Ovary (tissue), 3 donors: ENCODE data around the gene ITGA3.

Experiments used
- EP300 ChIP-seq: sonication (generic); formaldehyde crosslinking; IDR thresholded peaks from one replicate; pipeline ENCODE4 v1.6.1; 2017; ENCODE audit warnings: antibody characterized with exemption
- POLR2A ChIP-seq: fragments of 450-650 bp; IDR thresholded peaks from one replicate; pipeline ENCODE4 v1.6.1; 2017; ENCODE audit warnings: antibody characterized with exemption, mild to moderate bottlenecking, moderate library complexity
- TF ChIP-seq, protein P1 (sequence below), 3 donors: fragments of 450-650 bp in 2 of 3; fragments of 200-600 bp in 1 of 3; IDR thresholded peaks; one replicate each; pipeline versions ENCODE4 v1.5.1 to v1.8.0; 2016 to 2022; ENCODE audit warnings: antibody characterized with exemption in 3 of 3, mild to moderate bottlenecking in 1 of 3
- donor health status: DM: no; HTN: no; CAD: no.

DNA sequence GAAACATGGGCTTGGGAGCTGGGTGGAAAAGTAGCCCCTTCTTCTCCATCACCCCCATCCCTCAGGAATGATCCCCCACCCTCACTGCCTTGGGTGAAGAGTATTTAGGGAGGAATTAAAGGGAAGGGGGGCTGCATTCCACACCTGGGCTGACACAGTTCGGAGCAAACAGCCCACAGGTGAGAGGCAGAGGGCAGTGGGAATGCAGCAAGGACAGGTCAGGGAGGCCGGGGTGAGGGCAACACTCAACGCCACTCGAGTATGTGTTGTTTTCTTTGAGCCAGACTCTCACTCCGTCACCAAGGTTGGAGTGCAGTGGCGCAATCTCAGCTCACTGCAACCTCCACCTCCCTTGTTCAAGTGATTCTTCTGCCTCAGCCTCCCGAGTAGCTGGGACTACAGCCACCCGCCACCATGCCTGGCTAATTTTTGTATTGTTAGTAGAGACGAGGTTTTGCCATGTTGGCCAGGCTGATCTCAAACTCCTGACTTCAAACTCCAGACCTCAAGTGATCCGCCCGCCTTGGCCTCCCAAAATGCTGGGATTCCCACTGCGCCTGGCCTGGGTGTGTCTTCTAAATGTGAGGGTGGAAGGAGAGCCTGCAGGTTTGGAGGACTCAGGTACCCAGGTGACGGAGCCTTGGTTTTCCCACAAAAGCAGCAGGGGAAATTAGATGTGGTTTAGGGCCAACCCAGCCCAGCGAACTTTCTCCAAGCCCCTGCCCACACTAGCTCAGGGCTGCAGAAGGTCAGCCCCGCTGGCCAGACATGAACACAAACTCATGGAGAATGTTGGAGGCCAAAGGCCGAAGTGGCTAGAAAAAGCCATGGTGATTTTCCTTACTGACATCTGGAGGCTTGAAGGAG is 21.2 kb upstream of the ITGA3 start:
- TF ChIP-seq, protein P1, sequence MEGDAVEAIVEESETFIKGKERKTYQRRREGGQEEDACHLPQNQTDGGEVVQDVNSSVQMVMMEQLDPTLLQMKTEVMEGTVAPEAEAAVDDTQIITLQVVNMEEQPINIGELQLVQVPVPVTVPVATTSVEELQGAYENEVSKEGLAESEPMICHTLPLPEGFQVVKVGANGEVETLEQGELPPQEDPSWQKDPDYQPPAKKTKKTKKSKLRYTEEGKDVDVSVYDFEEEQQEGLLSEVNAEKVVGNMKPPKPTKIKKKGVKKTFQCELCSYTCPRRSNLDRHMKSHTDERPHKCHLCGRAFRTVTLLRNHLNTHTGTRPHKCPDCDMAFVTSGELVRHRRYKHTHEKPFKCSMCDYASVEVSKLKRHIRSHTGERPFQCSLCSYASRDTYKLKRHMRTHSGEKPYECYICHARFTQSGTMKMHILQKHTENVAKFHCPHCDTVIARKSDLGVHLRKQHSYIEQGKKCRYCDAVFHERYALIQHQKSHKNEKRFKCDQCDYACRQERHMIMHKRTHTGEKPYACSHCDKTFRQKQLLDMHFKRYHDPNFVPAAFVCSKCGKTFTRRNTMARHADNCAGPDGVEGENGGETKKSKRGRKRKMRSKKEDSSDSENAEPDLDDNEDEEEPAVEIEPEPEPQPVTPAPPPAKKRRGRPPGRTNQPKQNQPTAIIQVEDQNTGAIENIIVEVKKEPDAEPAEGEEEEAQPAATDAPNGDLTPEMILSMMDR (IDR thresholded peaks at IDR 0.05), result no peak
- TF ChIP-seq POLR2A (no peak), EP300 (no peak)
